A549 (cell line): ENCODE measurements around the gene FAM151A. TPM values are rescaled to one million over a fixed set of nuclear protein-coding genes. Genes with fewer than 3 reads are reported as not detected.
A peak's percentile ranks its signal among the peaks of the same experiment; 100 is the strongest.

Experiments
- ATAC-seq, 2 experiments: fragments of 200-7000 bp in 1 of 2; fragments of >200 bp in 1 of 2; cut with Nextera tagmentation in 1 of 2; cut with Tn5 transposase in 1 of 2; 3 replicates each; pipeline versions ENCODE4 v1.8.0 to v1.9.1; 2018 to 2020; ENCODE audit warnings: mild to moderate bottlenecking in 1 of 2, moderate library complexity in 1 of 2
- CTCF ChIA-PET: fragments of 300-600 bp; sonication (Branson Sonifier 250); formaldehyde crosslinking; extraction: SDS; loops from one replicate; lab custom pipeline; 2021; ENCODE audit warnings: antibody characterized with exemption, inconsistent platforms; lab: Yijun Ruan, JAX
- POLR2A ChIA-PET: fragments of 350-600 bp; formaldehyde crosslinking; extraction: SDS; loops from one replicate; lab custom pipeline; 2021; ENCODE audit warnings: antibody characterized with exemption, inconsistent platforms; lab: Yijun Ruan, JAX
- DNase-seq, 2 experiments: peaks; one replicate each; pipeline versions ENCODE4 v3.0.0 to v3.0.0-alpha.2; 2011 to 2016; ENCODE audit warnings: low read depth in 1 of 2, low spot score in 1 of 2
- FAIRE-seq: peaks from 2 replicates; lab custom pipeline; 2011; peaks lifted over from hg19 to GRCh38; lab: Jason Lieb, UNC
- H3K27ac ChIP-seq, 2 experiments: fragments of >200 bp; sonication (Bioruptor Twin); formaldehyde crosslinking; 3 replicates each; pipeline ENCODE4 v1.5.1; 2016 to 2017
- H3K4me1 ChIP-seq: fragments of >200 bp; sonication (Bioruptor Twin); formaldehyde crosslinking; 3 replicates; pipeline ENCODE4 v1.6.1; 2016
- H3K4me2 ChIP-seq: fragments of >200 bp; sonication (Bioruptor Twin); formaldehyde crosslinking; 3 replicates; pipeline ENCODE4 v1.6.1; 2016
- H3K4me3 ChIP-seq: fragments of >200 bp; sonication (Bioruptor Twin); formaldehyde crosslinking; 3 replicates; pipeline ENCODE4 v1.5.1; 2016
- H3K9me3 ChIP-seq: fragments of >200 bp; sonication (Bioruptor Twin); formaldehyde crosslinking; 3 replicates; pipeline ENCODE4 v1.6.1; 2016
- BHLHE40 ChIP-seq: IDR thresholded peaks from 2 replicates; pipeline ENCODE4 v1.6.1; 2012; ENCODE audit warnings: low read depth, low read length, inconsistent platforms
- CHD2 ChIP-seq: fragments of 150-350 bp; IDR thresholded peaks from 2 replicates; pipeline ENCODE4 v1.6.1; 2014; ENCODE audit warnings: low read length; ENCODE audit not compliant: partially characterized antibody
- EP300 ChIP-seq, 2 experiments: fragments of >200 bp; sonication (Bioruptor Twin); formaldehyde crosslinking; IDR thresholded peaks; 2 replicates in 1 of 2; 3 replicates in 1 of 2; pipeline ENCODE4 v1.6.1; 2016 to 2017
- FOSB ChIP-seq: fragments of 250-450 bp; sonication (Bioruptor Pico); IDR thresholded peaks from 2 replicates; pipeline ENCODE4 v1.5.0; 2020; ENCODE audit warnings: mild to moderate bottlenecking, moderate library complexity
- GATA3 ChIP-seq: IDR thresholded peaks from 2 replicates; pipeline ENCODE4 v1.6.1; 2012; ENCODE audit warnings: borderline replicate concordance
- JUNB ChIP-seq: fragments of >200 bp; sonication (Bioruptor Twin); formaldehyde crosslinking; IDR thresholded peaks from 2 replicates; pipeline ENCODE4 v1.6.1; 2016
- KDM5A ChIP-seq: fragments of 200-600 bp; sonication (generic); IDR thresholded peaks from 2 replicates; pipeline ENCODE4 v1.6.1; 2016; ENCODE audit warnings: antibody characterized with exemption, mild to moderate bottlenecking
- POLR2AphosphoS2 ChIP-seq: conservative IDR thresholded peaks from 2 replicates; pipeline ENCODE4 v1.6.1; 2012; ENCODE audit warnings: low read length, improper control_type of control experiment, inconsistent platforms
- RCOR1 ChIP-seq: fragments of 150-350 bp; IDR thresholded peaks from 2 replicates; pipeline ENCODE4 v1.6.1; 2014; ENCODE audit warnings: antibody characterized with exemption, low read length, low read depth
- RFX5 ChIP-seq: fragments of 450-650 bp; IDR thresholded peaks from 2 replicates; pipeline ENCODE4 v1.7.1; 2014; ENCODE audit warnings: antibody characterized with exemption, mild to moderate bottlenecking, moderate library complexity
- SREBF2 ChIP-seq: fragments of 450-650 bp; IDR thresholded peaks from 2 replicates; pipeline ENCODE4 v1.6.1; 2014; ENCODE audit warnings: mild to moderate bottlenecking, moderate library complexity
- WGBS: methylation state at CpG from one replicate; pipeline ENCODE4 v1.1.6; 2017; ENCODE audit errors: missing lambda C conversion rate; 5-methylcytosine and 5-hydroxymethylcytosine counted together
- polyA plus RNA-seq, 4 experiments: library from polyadenylated mRNA; depleted of rRNA in 3 of 4; stranded (reverse); fragments of >200 nt; fragmentation: RNase III in 1 of 4; extraction: RNeasy Plus Mini Kit Qiagen cat#74134 plus additional on column Dnase treatment in 1 of 4; gene quantifications; 2 replicates in 3 of 4; 3 replicates in 1 of 4; pipeline ENCODE4 v1.2.3, GENCODE V29; 2011 to 2017
- TF ChIP-seq, protein P1 (sequence below): IDR thresholded peaks from 2 replicates; pipeline ENCODE4 v1.6.1; 2012; ENCODE audit warnings: low read depth, borderline replicate concordance
- TF ChIP-seq, protein P2 (sequence below): fragments of >200 bp; sonication (Bioruptor Twin); formaldehyde crosslinking; IDR thresholded peaks from 3 replicates; pipeline ENCODE4 v1.5.1; 2016
- TF ChIP-seq, protein P3 (sequence below): fragments of 150-350 bp; IDR thresholded peaks from 2 replicates; pipeline ENCODE4 v1.6.1; 2014; ENCODE audit warnings: low read depth, mild to moderate bottlenecking, low read length
- TF ChIP-seq, protein P4 (sequence below): IDR thresholded peaks from 2 replicates; pipeline ENCODE4 v1.6.1; 2012

The FAM151A gene
- polyA plus RNA-seq, 2 of the 4 experiments (the other 2 are of a cell fraction), result not detected

DNA sequence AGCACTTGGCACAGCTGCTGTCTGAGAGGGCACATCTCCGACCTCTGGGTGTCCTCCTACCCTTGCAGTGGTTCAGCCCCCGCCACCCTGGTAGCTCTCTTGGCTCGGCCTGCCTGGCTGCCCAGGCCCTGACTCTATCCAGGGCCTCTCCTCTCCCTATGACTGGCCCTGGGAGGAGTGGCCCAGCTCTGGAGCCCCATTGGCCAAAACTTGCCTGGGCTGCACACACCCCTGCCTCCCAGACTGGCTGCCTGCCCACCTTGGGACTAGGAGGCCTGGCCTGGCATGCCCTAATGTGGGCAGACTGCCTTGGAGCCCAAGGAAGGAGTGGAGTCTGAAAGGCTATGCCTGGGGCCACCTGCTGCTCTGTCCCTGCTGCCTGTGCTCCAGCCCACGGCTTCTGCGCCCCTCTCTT lies 41.7 kb downstream of the FAM151A start:
- ChIA-PET CTCF (no interaction called here), POLR2A (no interaction called here)
- FAIRE-seq, result no peak

DNA sequence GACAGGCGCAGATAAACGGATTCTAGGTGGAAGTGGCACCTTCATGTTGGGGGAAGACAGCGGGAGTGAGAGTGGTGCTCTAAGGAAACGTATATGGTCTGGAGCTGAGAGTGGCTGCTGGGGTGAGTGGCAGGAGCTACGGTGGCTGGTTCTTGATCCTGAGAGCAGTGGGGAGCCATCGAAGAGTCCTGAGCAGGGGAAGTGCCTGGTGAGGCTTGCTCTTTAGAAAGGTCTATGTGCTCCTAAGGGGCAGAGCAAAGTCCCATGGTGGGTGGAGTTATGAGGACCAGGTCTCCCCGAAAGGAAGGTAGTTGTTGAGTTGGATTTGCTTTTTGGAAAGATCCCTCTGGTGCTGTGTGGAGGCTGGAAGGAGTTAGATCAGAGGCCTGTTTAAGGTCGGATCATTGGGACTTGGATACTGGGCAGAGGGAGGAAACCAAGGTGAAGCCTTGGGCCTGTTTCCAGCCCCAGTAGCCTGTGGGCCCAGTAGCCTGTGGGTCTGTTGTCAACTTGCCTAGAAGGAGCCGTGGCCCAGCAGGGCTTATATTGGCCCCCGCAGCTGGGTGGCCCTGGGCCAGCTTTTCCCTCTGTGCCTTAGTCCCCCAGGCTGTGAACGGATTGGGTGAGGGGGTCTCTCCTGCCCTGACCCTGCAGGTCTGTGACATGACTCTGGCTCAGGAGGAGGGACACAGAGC lies 42.3 kb downstream of the FAM151A start:
- POLR2A ChIA-PET, result no interaction called here
- FAIRE-seq (no peak), ATAC-seq (no peak; a peak in 1 of 6 replicates), DNase-seq (no peak)
- CTCF ChIA-PET, result no interaction called here
- Histone ChIP-seq H3K4me1 (no peaks in the 10 kb centered on the region), H3K27ac (no peak overlapping the region), H3K4me3 (no peak overlapping the region), H3K9me3 (no peaks in the 10 kb centered on the region), H3K4me2 (no peak overlapping the region)
- 87% methylated on average over 10 of the region's 11 CpGs for WGBS
- TF ChIP-seq, protein P1, sequence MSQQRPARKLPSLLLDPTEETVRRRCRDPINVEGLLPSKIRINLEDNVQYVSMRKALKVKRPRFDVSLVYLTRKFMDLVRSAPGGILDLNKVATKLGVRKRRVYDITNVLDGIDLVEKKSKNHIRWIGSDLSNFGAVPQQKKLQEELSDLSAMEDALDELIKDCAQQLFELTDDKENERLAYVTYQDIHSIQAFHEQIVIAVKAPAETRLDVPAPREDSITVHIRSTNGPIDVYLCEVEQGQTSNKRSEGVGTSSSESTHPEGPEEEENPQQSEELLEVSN, result no peak
- TF ChIP-seq GATA3, result no peak
- TF ChIP-seq JUNB, result no peak
- TF ChIP-seq, protein P2, sequence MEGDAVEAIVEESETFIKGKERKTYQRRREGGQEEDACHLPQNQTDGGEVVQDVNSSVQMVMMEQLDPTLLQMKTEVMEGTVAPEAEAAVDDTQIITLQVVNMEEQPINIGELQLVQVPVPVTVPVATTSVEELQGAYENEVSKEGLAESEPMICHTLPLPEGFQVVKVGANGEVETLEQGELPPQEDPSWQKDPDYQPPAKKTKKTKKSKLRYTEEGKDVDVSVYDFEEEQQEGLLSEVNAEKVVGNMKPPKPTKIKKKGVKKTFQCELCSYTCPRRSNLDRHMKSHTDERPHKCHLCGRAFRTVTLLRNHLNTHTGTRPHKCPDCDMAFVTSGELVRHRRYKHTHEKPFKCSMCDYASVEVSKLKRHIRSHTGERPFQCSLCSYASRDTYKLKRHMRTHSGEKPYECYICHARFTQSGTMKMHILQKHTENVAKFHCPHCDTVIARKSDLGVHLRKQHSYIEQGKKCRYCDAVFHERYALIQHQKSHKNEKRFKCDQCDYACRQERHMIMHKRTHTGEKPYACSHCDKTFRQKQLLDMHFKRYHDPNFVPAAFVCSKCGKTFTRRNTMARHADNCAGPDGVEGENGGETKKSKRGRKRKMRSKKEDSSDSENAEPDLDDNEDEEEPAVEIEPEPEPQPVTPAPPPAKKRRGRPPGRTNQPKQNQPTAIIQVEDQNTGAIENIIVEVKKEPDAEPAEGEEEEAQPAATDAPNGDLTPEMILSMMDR, result no peak

More for the DNA sequence above, 41.7 kb downstream of the FAM151A start:
- Histone ChIP-seq H3K4me3 (no peak overlapping the region), H3K27ac (no peak overlapping the region), H3K4me1 (no peaks in the 10 kb centered on the region), H3K9me3 (no peaks in the 10 kb centered on the region), H3K4me2 (no peak overlapping the region)
- ATAC-seq, result peak; percentile 45 to 87; a peak in 4 of 6 replicates
- WGBS, result 87% methylated on average over 3 of the region's 5 CpGs
- TF ChIP-seq CHD2 (no peak), RFX5 (no peak), BHLHE40 (no peak), RCOR1 (no peak), EP300 (IDR thresholded peaks at IDR 0.05) (no peak), FOSB (CRISPR knock-in tag) (no peak)
- TF ChIP-seq, protein P3, sequence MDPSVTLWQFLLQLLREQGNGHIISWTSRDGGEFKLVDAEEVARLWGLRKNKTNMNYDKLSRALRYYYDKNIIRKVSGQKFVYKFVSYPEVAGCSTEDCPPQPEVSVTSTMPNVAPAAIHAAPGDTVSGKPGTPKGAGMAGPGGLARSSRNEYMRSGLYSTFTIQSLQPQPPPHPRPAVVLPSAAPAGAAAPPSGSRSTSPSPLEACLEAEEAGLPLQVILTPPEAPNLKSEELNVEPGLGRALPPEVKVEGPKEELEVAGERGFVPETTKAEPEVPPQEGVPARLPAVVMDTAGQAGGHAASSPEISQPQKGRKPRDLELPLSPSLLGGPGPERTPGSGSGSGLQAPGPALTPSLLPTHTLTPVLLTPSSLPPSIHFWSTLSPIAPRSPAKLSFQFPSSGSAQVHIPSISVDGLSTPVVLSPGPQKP, result no peak
- peak; percentile 11 to 18 for DNase-seq

DNA sequence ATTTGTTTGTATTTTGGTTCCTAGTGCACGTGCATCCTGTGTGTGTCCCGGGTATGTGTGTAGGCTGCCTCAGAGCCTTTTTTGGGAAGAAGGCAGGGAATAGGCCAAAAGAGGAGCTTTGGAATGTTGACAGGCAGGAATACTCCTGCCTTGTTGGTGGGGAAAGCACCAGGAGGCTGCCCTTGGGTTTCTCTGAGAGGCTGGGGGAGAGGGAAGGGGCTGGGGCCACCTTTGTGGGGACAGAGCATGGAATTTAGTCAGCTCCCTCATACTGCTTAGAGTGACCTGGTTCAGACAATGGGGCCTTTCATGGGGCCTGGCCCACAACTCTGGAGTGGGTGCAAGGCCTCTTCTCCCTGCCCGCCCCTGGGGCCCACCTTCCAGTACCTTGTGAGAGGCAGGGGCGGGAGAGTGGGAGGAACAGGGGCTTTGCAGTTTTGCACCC lies 44.0 kb downstream of the FAM151A start:
- Histone ChIP-seq H3K27ac (no peak overlapping the region), H3K4me1 (no peaks in the 10 kb centered on the region), H3K4me3 (no peak overlapping the region), H3K4me2 (no peak overlapping the region), H3K9me3 (no peaks in the 10 kb centered on the region)
- WGBS, result 82% methylated on average over 4 of the region's 4 CpGs
- FAIRE-seq (no peak), DNase-seq (no peak), ATAC-seq (no peak)
- TF ChIP-seq POLR2AphosphoS2 (no peak), KDM5A (no peak)
- TF ChIP-seq, protein P4, sequence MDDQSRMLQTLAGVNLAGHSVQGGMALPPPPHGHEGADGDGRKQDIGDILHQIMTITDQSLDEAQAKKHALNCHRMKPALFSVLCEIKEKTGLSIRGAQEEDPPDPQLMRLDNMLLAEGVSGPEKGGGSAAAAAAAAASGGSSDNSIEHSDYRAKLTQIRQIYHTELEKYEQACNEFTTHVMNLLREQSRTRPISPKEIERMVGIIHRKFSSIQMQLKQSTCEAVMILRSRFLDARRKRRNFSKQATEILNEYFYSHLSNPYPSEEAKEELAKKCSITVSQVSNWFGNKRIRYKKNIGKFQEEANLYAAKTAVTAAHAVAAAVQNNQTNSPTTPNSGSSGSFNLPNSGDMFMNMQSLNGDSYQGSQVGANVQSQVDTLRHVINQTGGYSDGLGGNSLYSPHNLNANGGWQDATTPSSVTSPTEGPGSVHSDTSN, result no peak
- ChIA-PET POLR2A (no interaction called here), CTCF (no interaction called here)

DNA sequence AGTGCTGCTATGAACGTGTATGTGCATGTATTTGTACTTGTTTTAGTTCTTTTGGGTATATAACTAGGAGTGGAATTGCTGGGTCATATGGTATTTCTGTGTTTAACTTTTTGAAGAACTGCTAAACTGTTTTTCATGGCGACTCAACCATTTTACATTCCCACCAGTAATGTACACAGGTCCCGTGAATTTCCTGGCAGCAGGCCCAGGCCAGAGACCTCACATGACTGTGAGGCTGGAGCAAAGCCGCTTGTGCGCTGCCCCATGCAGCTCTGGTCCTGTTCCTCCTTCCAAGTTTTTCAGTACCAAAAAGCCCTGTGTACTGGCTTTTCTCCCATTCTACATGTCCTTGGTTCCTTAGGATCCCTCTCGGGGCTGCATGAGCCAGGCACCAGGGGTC lies 45.7 kb downstream of the FAM151A start:
- H3K9me3 ChIP-seq, result no peaks in the 10 kb centered on the region
- FAIRE-seq (no peak), ATAC-seq (no peak), DNase-seq (no peak)
- ChIA-PET POLR2A (no interaction called here), CTCF (no interaction called here)
- no peak for TF ChIP-seq SREBF2
- H3K27ac ChIP-seq, result no peak overlapping the region
- no peaks in the 10 kb centered on the region for H3K4me1 ChIP-seq
- no peak overlapping the region for H3K4me3 ChIP-seq
- WGBS, result 68% methylated on average over 6 of the region's 6 CpGs
- H3K4me2 ChIP-seq, result no peak overlapping the region
